HFF-Myc (cell line): ENCODE data around the gene CLEC1A.

Experiments
- DNase-seq: peaks from one replicate; pipeline ENCODE4 v3.0.0-alpha.2; 2011; ENCODE audit warnings: low read depth; ENCODE audit errors: extremely low read depth
- H3K4me3 ChIP-seq: replicated peaks from 2 replicates; pipeline ENCODE4 v1.5.1; 2011; ENCODE audit warnings: low read depth, mild to moderate bottlenecking, control low read depth, low read length
- CTCF ChIP-seq: IDR thresholded peaks from 2 replicates; pipeline ENCODE4 v1.5.1; 2012; ENCODE audit warnings: mild to moderate bottlenecking, low read depth, low read length, control low read depth; ENCODE audit errors: missing control alignments

CLEC1A gene

GRCh38 chr12:10088955-10089900, 9.6 kb downstream of the CLEC1A start:
- DNase-seq = no peak
- no peak for TF ChIP-seq CTCF
- no peak overlapping the region for H3K4me3 ChIP-seq

- no peak for TF ChIP-seq CTCF
- DNase-seq = no peak
- H3K4me3 ChIP-seq = no peak overlapping the region
These were observed 10.8 kb downstream of the CLEC1A start for GRCh38 chr12:10088031-10088430.

GRCh38 chr12:10086387-10086786, 12.4 kb downstream of the CLEC1A start:
- TF ChIP-seq CTCF = no peak
- H3K4me3 ChIP-seq = no peak overlapping the region
- no peak for DNase-seq

GRCh38 chr12:10084733-10085132, 14.1 kb downstream of the CLEC1A start:
- no peak for TF ChIP-seq CTCF
- no peak overlapping the region for H3K4me3 ChIP-seq
- no peak for DNase-seq

- DNase-seq = no peak
- no peak overlapping the region for H3K4me3 ChIP-seq
- no peak for TF ChIP-seq CTCF
These were observed 16.5 kb downstream of the CLEC1A start for GRCh38 chr12:10082117-10082874.

- no peak overlapping the region for H3K4me3 ChIP-seq
- TF ChIP-seq CTCF = no peak
- DNase-seq = no peak
These were observed 23.3 kb downstream of the CLEC1A start for GRCh38 chr12:10075451-10075850.
